PC-9 (cell line): ENCODE measurements around the gene ZNRF3.

ENCODE experiments used
- EZH2 ChIP-seq: fragments of 200-600 bp; sonication (generic); IDR thresholded peaks from 2 replicates; pipeline ENCODE4 v1.8.0; 2017; ENCODE audit warnings: antibody characterized with exemption, low read depth
- TF ChIP-seq, protein P1 (sequence below): fragments of 200-600 bp; sonication (generic); conservative IDR thresholded peaks from 2 replicates; pipeline ENCODE4 v1.6.1; 2017; ENCODE audit warnings: mixed run types, antibody characterized with exemption, mild to moderate bottlenecking, moderate library complexity

DNA sequence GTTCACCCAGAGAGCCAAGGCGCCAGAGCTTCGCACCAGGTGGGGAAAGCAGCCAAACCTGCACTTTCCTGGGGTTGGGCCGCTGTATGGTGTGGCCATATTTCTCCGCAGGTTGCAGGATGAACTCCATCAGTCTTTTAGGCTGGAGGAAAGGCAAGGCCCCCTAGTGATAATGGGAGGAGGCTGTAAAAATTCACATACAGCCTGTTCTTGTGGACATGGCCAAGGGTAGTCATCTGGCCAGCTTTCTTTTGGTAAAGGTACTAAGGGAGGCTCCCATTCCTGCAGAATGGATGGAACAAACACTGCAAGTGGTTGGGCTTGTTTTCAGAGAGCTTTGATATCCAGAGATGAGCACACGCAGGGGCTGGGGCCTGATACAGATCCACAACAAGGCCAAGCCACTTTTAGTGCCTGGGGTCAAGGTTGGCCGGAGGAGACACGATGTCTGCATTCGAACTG is 148.7 kb downstream of the ZNRF3 start:
- TF ChIP-seq, protein P1, sequence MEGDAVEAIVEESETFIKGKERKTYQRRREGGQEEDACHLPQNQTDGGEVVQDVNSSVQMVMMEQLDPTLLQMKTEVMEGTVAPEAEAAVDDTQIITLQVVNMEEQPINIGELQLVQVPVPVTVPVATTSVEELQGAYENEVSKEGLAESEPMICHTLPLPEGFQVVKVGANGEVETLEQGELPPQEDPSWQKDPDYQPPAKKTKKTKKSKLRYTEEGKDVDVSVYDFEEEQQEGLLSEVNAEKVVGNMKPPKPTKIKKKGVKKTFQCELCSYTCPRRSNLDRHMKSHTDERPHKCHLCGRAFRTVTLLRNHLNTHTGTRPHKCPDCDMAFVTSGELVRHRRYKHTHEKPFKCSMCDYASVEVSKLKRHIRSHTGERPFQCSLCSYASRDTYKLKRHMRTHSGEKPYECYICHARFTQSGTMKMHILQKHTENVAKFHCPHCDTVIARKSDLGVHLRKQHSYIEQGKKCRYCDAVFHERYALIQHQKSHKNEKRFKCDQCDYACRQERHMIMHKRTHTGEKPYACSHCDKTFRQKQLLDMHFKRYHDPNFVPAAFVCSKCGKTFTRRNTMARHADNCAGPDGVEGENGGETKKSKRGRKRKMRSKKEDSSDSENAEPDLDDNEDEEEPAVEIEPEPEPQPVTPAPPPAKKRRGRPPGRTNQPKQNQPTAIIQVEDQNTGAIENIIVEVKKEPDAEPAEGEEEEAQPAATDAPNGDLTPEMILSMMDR, result no peak
- TF ChIP-seq EZH2, result no peak
